ENCODE data around the gene MEGF10. TPM values are rescaled to one million over a fixed set of nuclear protein-coding genes. Genes with fewer than 3 reads are reported as not detected.

The MEGF10 gene
- total RNA-seq, 1 experiment from 2014 or later = not detected

GRCh38 chr5:127429928-127430327, 139.3 kb downstream of the MEGF10 start:
- intact Hi-C loops (cut with micrococcal nuclease; ENCODE audit: unreplicated experiment) = no loop called here
- H3K4me1 Mint-ChIP-seq (ENCODE audit: low read depth, unreplicated experiment) = no peaks in the 10 kb centered on the region
- TF ChIP-seq CTCF (IDR thresholded peaks at IDR 0.05; ENCODE audit: insufficient read depth in 1 of 2, low read depth in 1 of 2, low read length in 1 of 2, severe bottlenecking in 1 of 2, unreplicated experiment in 1 of 2) = no peak
- H3K9me3 Mint-ChIP-seq (ENCODE audit: unreplicated experiment) = no peaks in the 10 kb centered on the region
- H3K27me3 Mint-ChIP-seq (ENCODE audit: insufficient read depth, unreplicated experiment) = no peaks in the 10 kb centered on the region
- Histone ChIP-seq H3K4me1 (peaks cover 9% of the 10 kb centered on the region), H3K36me3 (ENCODE audit: control insufficient read depth, insufficient read depth, low read length) (no peaks in the 10 kb centered on the region), H3K4me3 (ENCODE audit: low read depth, low read length) (no peak overlapping the region), H3K9me3 (no peaks in the 10 kb centered on the region), H3K27me3 (replicated peaks; ENCODE audit: control insufficient read depth, insufficient read depth, low read length) (no peaks in the 10 kb centered on the region)
- ChIA-PET POLR2A (no interaction called here), CTCF (no interaction called here)
- no peak overlapping the region for H3K27ac Mint-ChIP-seq (ENCODE audit: unreplicated experiment)
- H3K4me3 Mint-ChIP-seq (ENCODE audit: unreplicated experiment) = no peak overlapping the region
- no peaks in the 10 kb centered on the region for H3K36me3 Mint-ChIP-seq (ENCODE audit: insufficient read depth, unreplicated experiment)
- DNase-seq = no peak
- no TSS peak for BruUV-seq (replicated peaks)

- Mint-ChIP-seq H3K9me3 (ENCODE audit: unreplicated experiment) (no peaks in the 10 kb centered on the region), H3K4me3 (ENCODE audit: unreplicated experiment) (no peak overlapping the region), H3K27ac (ENCODE audit: unreplicated experiment) (no peak overlapping the region), H3K27me3 (ENCODE audit: insufficient read depth, unreplicated experiment) (no peaks in the 10 kb centered on the region), H3K4me1 (ENCODE audit: low read depth, unreplicated experiment) (no peaks in the 10 kb centered on the region), H3K36me3 (ENCODE audit: insufficient read depth, unreplicated experiment) (no peaks in the 10 kb centered on the region)
- Histone ChIP-seq H3K27me3 (replicated peaks; ENCODE audit: control insufficient read depth, insufficient read depth, low read length) (no peaks in the 10 kb centered on the region), H3K9me3 (no peaks in the 10 kb centered on the region), H3K36me3 (ENCODE audit: control insufficient read depth, insufficient read depth, low read length) (no peaks in the 10 kb centered on the region), H3K4me3 (ENCODE audit: low read depth, low read length) (no peak overlapping the region), H3K4me1 (peaks cover 4% of the 10 kb centered on the region; the same call in 1 of the 2 replicates)
- ChIA-PET POLR2A (no interaction called here), CTCF (no interaction called here)
- no peak for TF ChIP-seq CTCF (IDR thresholded peaks at IDR 0.05; ENCODE audit: insufficient read depth in 1 of 2, low read depth in 1 of 2, low read length in 1 of 2, severe bottlenecking in 1 of 2, unreplicated experiment in 1 of 2)
- BruUV-seq (replicated peaks) = no TSS peak
- DNase-seq = no peak
- intact Hi-C loops (cut with micrococcal nuclease; ENCODE audit: unreplicated experiment) = no loop called here
Measured at GRCh38 chr5:127430627-127431026, 140.0 kb downstream of the MEGF10 start.

- intact Hi-C loops (cut with micrococcal nuclease; ENCODE audit: unreplicated experiment) = no loop called here
- Histone ChIP-seq H3K9me3 (no peaks in the 10 kb centered on the region), H3K36me3 (ENCODE audit: control insufficient read depth, insufficient read depth, low read length) (no peaks in the 10 kb centered on the region), H3K27me3 (replicated peaks; ENCODE audit: control insufficient read depth, insufficient read depth, low read length) (no peaks in the 10 kb centered on the region), H3K4me3 (ENCODE audit: low read depth, low read length) (no peak overlapping the region), H3K4me1 (peaks cover 4% of the 10 kb centered on the region; the same call in 1 of the 2 replicates)
- no peaks in the 10 kb centered on the region for H3K36me3 Mint-ChIP-seq (ENCODE audit: insufficient read depth, unreplicated experiment)
- H3K27me3 Mint-ChIP-seq (ENCODE audit: insufficient read depth, unreplicated experiment) = no peaks in the 10 kb centered on the region
- no peak for DNase-seq
- H3K9me3 Mint-ChIP-seq (ENCODE audit: unreplicated experiment) = no peaks in the 10 kb centered on the region
- H3K4me3 Mint-ChIP-seq (ENCODE audit: unreplicated experiment) = no peak overlapping the region
- no peak overlapping the region for H3K27ac Mint-ChIP-seq (ENCODE audit: unreplicated experiment)
- BruUV-seq (replicated peaks) = no TSS peak
- no peak for TF ChIP-seq CTCF (IDR thresholded peaks at IDR 0.05; ENCODE audit: insufficient read depth in 1 of 2, low read depth in 1 of 2, low read length in 1 of 2, severe bottlenecking in 1 of 2, unreplicated experiment in 1 of 2)
- POLR2A ChIA-PET = no interaction called here
- CTCF ChIA-PET = no interaction called here
- no peaks in the 10 kb centered on the region for H3K4me1 Mint-ChIP-seq (ENCODE audit: low read depth, unreplicated experiment)
Measured at GRCh38 chr5:127431977-127432585, 141.5 kb downstream of the MEGF10 start.

All from Caco-2 (cell line).